Measurements from ENCODE around the gene SOD1.

DNA sequence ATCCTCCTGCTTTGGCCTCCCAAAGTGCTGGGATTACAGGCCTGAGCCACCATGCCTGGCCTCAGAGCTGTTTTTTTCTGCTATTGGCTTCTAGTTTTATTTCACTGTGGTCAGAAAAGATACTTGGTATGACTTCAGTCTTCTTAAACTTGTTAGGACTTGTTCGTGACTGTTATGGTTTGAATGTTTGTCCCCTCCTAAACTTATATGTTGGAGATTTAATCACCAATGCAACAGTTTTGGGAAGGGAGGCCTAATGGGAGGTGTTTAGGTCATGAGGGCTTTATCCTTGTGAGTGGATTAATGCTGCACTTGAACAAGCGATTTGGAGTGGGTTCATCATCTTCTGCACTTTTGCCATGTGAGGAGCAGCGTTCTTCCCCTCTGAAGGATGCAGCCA is 24.5 kb upstream of the SOD1 start:
- TF ChIP-seq, protein P1, sequence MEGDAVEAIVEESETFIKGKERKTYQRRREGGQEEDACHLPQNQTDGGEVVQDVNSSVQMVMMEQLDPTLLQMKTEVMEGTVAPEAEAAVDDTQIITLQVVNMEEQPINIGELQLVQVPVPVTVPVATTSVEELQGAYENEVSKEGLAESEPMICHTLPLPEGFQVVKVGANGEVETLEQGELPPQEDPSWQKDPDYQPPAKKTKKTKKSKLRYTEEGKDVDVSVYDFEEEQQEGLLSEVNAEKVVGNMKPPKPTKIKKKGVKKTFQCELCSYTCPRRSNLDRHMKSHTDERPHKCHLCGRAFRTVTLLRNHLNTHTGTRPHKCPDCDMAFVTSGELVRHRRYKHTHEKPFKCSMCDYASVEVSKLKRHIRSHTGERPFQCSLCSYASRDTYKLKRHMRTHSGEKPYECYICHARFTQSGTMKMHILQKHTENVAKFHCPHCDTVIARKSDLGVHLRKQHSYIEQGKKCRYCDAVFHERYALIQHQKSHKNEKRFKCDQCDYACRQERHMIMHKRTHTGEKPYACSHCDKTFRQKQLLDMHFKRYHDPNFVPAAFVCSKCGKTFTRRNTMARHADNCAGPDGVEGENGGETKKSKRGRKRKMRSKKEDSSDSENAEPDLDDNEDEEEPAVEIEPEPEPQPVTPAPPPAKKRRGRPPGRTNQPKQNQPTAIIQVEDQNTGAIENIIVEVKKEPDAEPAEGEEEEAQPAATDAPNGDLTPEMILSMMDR (IDR thresholded peaks at IDR 0.05) = no peak
- no peak for TF ChIP-seq POLR2A (IDR thresholded peaks at IDR 0.05)

Measured in uterus (tissue), 2 donors.